Left kidney (tissue), 8 donors: ENCODE measurements around the gene TMEM139. TPM values are rescaled to one million over a fixed set of nuclear protein-coding genes. Genes with fewer than 3 reads are reported as not detected.

Experiments used
- DNase-seq: peaks from one replicate; pipeline ENCODE4 v3.0.0-alpha.2; 2013
- long read RNA-seq, 8 donors: transcript quantifications; one replicate each; lab custom pipeline, GENCODE V29; 2026
- polyA plus RNA-seq: library from polyadenylated mRNA; unstranded; fragments of 120-200 nt; gene quantifications from one replicate; pipeline ENCODE4 v1.2.1, GENCODE V29; 2013; ENCODE audit not compliant: insufficient read length

Gene TMEM139
- polyA plus RNA-seq: 55.7 TPM
- long read RNA-seq, donor 1, partial matches to known transcripts: 0 of 11 reads
- long read RNA-seq, donor 1, other reads (novel, unspliced or antisense): 0 of 11 reads
- long read RNA-seq, donor 2, transcript TMEM139-208 (2 exons, 510 nt): major isoform, 5 of 13 reads
- long read RNA-seq, donor 2, partial matches to known transcripts: 0 of 13 reads
- long read RNA-seq, donor 2, other reads (novel, unspliced or antisense): 0 of 13 reads
- long read RNA-seq, donor 3, transcript TMEM139-208 (2 exons, 510 nt): major isoform, 8 of 18 reads
- long read RNA-seq, donor 3, partial matches to known transcripts: 5 of 18 reads
- long read RNA-seq, donor 3, other reads (novel, unspliced or antisense): 0 of 18 reads
- long read RNA-seq, donor 4: 0 reads
- long read RNA-seq, donor 5, transcript TMEM139-209 (2 exons, 675 nt): major isoform, 8 of 31 reads
- long read RNA-seq, donor 5, partial matches to known transcripts: 13 of 31 reads
- long read RNA-seq, donor 5, other reads (novel, unspliced or antisense): 0 of 31 reads
- long read RNA-seq, donor 6, partial matches to known transcripts: 0 of 8 reads
- long read RNA-seq, donor 6, other reads (novel, unspliced or antisense): 0 of 8 reads
- long read RNA-seq, donor 7, transcript TMEM139-203 (4 exons, 1,257 nt): major isoform, 6 of 26 reads
- long read RNA-seq, donor 7, transcript TMEM139-209 (2 exons, 675 nt): major isoform, 6 of 26 reads
- long read RNA-seq, donor 7, partial matches to known transcripts: 5 of 26 reads
- long read RNA-seq, donor 7, other reads (novel, unspliced or antisense): 0 of 26 reads
- long read RNA-seq, donor 8, partial matches to known transcripts: 0 of 5 reads
- long read RNA-seq, donor 8, other reads (novel, unspliced or antisense): 0 of 5 reads

DNA sequence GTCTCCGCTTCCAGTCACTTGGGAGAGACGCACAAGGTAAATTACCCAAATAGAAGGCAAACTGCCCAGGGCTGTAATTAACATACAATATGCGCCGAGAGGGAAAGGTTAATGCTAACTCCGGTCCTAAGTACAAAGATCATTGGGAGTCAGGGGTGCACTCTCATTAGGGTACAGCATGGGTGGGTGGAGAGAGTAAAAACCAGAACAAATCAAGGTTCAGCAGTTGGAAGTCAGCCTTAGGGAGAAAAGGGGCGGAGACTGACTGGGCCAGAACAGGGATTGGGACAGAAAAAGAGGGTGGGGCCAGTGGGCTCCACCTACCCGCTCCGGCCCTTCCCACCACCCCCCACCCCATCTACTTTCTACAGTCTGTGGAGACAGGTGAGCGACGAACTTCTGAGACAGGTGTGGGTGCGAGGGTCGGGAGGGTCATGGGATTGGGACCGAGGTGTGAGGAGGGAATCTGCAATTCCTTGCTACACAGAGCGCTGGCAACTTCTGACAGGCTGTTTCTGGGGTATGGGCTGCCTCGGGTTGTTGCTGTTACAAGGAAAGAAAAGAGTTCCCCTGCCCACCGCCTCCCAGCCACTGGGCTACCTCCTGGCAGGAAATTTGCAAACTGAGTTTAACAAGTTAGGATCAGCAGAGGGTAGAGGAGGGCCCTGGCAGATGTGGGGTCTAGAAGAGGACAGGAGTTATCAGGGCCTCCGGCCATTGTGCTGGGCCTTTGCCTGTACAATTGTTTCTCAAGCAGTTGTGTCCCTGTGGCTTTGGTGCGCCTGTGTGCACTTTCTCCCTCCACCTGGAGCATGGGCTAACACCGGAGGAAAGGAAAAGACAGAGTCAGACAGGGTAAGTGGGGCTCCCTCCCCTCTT lies at the start of gene TMEM139:
Gene TMEM139, plus strand, starts transcription at position 368 of the 879 bp plus-strand sequence. CDS start 1,000 bp downstream, outside the sequence.
- DNase-seq: peak; percentile 55

DNA sequence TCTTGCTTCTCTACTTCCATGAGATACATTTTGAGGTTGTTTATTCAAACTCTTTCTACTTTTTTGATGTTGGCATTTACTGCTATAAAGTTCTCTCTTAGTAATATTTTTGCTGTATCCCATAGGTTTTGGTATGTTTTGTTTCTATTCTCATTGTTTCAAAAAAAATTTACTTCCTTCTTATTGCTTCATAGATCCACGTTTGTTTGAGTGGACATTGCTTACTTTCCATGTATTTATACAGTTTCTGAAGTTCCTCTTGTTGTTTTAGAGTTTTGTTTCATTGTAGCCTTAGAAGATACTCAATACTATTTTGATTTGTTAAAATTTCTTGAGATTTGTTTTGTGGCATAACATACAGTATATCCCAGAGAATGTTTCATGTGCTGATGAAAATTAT lies 49.2 kb upstream of the TMEM139 start:
- DNase-seq: no peak

DNA sequence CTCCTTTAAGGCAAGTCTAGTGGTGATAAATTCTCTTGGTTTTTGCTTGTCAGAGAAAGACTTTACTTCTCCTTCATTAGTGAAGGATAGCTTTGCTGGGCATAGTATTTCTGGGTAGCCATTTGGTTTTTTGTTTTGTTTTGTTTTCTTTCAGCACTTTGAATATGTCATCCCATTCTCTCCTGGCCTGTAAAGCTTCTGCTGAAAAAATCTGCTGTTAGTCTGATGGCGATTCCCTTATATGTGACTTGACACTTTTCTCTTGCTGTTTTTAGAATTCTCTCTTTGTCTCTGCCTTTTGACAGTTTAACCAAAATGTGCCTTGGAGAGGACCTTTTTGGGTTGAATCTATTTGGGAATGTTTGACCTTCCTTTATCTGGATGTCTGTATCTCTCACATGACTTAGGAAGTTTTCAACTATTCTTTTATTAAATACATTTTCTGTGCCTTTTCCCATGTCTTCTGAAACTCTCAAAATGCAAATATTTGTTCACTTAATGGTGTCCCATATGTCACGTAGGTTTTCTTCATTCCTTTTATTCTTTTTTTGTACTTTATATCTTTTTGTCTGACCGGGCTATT lies 48.3 kb upstream of the TMEM139 start:
- no peak for DNase-seq

DNA sequence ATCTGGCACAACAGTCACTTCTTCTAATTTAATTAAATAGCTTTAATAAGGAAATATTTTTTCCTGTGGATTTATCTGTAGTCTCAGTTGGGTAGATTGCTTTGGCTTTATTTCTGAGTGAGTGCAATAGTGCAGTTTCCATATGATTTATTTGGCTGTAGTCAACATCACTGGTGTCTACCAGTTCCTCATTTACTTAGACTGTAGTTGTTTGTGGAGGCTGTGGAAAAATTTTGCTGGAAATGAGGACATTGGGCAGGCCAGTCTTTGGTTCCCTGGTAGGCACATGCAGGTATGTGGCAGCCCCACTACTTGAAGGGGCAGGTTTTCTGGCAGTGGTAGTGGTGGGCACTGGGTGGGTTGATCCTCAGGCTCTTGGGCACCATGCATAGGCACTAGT lies 47.4 kb upstream of the TMEM139 start:
- DNase-seq: no peak

DNA sequence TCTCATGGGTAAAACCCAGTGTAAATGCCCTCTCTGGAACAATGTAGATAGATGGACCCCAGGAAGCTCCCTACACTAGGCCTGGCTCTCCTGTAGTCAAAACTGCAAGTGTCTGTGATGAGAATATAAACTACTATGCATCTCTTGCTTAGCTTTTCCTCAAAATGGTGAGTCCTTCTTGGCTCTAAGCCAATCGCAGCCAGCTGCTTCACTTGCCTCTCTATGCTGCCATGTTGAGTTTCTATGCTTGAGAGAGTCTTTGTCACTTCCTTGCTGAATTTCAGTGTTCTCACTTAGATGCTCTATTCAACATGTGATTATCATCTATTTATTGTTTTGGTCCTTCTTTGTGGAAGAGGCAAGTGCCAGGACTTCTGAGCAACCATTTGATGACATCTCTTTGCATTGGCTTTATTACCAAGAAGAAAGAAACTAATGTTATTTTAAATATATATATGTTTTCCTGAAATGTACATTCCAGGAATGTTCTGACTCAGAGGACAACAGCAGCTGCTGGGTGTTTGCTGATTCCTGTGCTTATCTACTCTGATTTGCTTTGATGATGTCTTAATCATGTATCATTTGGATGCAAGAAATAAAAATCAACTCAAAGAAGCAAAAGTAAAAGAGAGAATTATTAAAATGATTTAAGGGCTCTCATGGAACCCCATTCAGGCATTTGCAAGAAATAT lies 46.3 kb upstream of the TMEM139 start:
- no peak for DNase-seq

DNA sequence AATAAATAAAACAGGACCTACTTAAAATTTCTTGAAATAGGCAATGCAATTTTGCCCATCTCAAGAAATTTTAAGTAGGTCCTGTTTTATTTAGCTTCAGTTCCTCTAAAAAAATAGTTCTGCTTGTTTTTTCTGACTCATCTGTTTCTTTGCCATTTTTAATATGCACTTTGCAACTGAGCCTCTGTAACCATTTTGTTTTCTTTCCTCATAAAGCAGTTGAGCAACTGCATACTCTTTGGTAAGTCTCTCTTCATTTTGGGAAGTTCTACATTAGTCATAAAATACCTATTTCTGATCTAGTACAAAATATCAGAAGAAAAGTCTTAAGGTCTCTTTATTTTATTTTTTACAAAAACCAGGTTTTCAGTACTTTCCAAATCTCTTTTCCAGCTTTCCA lies 44.9 kb upstream of the TMEM139 start:
- DNase-seq: no peak

DNA sequence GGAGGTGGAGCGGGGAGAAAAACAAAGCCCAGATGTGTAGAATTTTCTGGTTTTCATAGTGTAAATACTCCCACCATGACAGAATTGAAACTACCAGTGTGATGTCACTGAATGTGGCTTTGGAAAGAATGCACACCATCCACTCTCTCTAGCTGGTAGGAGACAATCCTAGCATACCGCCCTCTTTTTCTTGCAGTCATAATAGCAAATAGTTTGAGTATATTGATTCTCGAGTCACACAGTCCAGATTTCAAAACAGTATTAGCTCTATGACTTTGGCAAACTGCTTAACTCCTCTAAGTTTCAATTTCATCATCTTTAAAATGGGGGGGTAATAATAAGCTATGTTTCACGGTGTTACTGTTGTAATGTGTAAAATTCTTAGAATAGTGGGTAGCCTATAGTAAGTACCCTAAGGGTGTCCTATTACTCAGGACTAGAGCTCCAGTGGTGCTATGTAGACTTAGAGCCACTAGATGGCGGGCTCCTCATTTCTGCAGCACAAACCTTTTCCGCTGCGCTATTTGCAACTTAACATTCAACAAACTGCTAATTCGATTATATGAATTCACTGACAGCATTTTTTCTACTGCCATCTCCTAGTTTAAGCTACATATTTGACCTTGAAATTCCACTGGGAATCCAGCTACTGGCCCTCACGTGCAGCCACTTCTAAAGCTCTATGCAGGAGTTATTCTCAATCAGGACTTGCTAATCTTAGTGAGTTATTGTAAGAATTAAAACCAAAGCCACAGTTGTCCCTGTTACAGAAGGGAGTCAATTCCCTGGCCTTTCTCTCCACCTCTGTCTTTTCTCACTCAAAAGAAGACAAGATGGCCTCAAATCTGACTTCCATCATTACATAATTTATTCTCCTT lies 44.2 kb upstream of the TMEM139 start:
- peak; percentile 74 for DNase-seq

DNA sequence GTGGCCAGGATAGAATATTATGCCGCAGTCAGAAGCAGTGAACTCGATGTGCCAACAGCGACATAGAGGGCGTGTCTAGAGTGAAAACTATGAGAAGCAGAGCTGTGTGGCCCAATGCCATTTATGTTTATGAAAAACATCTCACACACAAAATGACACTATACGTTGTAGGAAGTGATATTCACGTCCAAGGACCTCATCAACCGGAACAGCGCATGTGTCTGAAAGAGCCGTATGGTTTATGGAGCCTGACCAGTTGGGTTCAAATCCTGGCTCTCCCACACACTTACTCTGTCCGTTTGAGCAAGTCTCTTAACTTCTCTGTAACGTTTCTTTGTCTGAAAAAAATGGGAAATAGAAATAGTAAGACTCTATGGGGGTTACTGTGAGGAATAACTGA lies 42.5 kb upstream of the TMEM139 start:
- no peak for DNase-seq

DNA sequence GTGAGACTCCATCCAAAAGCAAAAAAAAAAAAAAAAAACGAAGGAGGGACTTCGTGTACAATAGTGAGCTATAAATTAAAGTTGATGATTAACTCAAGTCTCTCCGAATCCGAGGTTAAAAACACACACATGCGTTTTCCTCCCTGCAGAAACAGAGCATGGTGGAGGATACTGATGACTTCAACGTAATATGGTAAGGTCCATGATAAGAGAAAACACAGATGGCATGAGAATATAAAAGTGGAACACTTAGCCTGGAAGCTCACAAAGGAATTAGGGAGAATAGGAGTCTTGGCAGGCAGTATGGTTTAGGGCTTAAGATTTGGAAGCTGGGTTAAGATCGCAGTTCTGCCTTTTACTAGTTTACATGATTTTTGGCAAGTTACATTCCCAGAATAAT lies 41.6 kb upstream of the TMEM139 start:
- DNase-seq: no peak

DNA sequence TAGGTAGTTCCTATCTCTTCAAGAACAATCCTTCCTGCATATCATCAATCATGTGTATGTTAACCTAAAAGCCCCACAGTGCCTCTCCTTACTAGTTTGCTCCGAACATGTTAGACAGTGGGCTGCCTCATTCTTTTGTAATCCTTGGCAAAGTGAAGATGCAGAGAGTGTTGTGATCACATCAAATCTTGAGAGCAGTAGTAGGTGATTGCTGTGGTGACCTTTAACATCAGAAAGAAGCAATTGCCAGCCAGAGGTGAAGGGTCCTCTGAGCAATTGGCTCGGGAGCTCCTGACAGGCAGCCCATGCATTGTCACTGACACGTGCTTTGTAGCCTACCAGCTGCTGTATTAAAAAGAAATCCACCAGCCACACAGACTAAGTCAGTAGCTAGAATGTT lies 41.1 kb upstream of the TMEM139 start:
- DNase-seq: no peak

DNA sequence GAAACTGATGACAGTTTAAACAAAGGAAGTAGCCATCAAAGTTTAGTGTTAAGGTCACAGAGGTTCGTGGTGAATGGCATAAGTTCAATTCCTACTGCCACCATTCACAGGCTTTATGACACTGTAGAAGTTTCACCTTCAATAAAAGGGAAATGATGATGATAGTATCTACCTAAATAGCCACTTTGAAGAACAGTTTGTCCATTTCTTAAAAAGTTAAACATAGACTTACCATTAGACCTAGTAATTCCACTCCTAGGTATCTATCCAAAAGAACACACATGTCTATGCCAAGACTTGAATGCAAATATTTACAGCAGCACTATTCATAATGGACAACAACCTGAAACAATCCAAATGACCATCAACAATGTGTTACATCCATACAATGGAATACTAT lies 40.4 kb upstream of the TMEM139 start:
- no peak for DNase-seq

DNA sequence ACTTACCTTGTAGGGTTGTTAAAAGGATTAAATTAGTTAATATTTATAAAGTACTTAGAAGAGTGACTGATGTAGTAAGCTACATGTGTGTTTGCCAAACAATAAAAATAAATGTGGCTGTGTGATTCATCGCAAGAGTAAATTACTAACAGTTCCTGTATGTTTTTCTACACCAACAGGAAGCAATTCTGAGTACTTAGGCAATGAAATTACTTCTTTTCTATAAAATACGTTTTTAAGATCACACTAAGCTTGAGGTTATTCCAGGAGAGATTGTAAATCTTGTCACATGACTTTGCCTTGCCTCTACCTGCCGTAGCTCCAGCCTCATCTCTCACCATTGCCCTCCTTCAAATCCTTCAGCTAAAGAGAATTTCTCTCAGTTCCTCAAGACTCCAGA lies 39.6 kb upstream of the TMEM139 start:
- DNase-seq: no peak

DNA sequence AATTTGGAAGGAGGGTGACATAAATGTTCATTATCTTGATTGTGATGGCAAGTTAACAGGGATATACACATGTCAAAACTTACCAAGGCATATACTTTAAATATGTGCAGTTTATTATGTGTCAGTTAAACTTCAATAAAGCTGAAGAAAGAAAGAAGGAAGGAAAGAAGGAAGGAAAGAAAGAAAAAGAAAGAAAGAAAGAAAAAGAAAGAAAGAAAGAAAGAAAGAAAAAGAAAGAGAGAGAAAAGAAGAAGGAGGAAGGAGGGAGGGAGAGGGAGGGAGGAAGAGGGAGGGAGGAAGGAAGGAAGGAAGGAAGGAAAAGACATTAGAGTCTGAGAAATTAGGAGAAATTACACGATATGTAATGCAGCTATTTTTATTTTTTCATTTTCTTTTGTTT lies 37.4 kb upstream of the TMEM139 start:
- no peak for DNase-seq

DNA sequence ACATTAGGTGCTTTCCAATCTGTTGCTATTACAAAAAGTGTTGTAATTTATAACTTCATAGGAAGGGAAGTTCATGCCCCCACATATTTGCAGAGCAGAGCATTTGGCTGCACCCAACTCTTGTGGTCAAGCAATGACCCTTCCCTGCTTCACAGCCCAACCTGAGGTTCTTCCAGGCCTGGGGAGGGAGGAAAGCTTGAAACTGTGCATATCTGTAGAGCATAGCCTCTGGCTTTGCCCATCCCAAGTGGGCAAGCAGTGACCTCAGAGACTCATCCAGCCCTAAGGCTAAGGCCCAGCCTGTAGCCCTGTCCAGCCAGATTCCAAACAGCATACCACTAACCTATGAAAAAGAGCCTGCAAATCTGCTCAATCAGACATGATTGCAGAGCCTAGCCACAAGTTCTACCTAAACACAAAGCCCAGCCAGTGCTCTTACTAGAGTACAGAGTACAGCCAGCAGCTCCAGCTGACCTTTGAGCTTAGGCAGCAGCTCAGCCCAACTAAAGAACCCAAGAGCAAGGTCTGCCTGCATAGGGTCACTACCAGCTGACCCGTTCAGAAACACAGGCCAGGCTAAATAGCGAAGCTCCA lies 35.9 kb upstream of the TMEM139 start:
- DNase-seq: no peak

DNA sequence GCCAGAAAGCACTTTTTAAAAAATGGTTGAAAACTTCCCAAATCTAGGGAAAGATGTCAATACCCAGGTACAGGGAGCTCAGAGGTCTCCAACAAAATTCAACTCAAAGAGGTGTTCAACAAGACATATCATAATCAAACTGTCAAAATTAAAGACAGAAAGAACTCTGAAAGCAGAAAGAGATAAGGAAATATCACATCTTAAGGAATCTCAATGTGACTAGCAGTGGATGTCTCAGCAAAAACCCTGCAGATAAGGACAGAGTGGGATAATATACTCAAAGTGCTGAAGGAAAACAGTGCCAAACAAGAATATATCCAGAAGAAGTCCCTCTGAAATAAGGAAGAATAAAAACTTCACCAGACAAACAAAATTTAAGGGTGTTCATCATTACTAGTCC lies 34.6 kb upstream of the TMEM139 start:
- DNase-seq: no peak

DNA sequence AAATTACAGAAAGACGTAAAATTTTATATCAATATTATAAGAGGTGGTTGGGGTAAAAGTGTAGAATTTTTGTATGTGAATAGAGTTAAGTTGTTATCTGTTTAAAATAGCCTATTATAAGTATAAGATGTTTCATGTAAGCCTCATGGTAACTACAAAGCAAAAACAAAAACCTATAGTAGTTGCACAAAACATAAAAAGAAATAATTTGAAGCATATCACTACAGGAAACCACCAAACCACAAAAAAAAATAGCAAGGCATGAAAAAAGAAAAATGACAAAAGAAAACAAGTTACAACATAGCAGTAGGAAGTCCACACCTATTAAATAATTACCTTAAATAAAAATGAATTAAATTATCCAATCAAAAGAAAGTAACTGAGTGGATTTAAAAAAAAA lies 33.9 kb upstream of the TMEM139 start:
- no peak for DNase-seq

DNA sequence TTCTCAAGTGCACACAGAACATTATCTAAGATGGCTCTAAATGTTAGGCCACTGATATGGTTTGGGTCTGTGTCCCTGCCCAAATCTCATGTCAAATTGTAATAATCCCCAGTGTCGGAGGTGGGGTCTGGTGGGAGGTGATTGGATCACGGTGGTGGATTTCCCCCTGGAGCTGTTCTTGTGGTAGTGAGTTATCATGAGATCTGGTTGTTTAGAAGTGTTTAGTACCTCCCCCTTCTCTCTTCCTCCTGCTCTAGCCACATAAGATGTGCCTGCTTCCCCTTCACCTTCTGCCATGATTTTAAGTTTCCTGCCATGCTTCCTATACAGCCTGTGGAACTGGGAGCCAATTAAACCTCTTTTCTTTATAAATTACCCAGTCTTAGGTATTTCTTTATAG lies 32.8 kb upstream of the TMEM139 start:
- DNase-seq: no peak

DNA sequence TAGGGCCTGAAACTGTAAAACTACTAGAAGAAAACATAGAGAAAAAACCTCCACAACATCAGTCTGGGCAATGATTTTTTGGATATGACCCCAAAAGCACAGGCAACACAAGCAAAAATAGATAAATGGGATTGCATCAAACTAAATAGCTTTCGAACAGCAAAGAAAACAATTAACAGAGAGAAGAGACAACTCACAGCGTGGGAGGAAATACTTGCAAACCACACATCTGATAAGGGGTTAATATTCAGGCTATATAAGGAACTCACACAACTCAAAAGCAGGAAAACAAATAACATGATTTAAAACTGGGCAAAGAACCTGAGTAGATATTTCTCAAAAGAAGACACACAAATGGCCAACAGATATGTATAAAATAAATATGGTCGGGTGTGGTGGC lies 29.2 kb upstream of the TMEM139 start:
- DNase-seq: no peak

DNA sequence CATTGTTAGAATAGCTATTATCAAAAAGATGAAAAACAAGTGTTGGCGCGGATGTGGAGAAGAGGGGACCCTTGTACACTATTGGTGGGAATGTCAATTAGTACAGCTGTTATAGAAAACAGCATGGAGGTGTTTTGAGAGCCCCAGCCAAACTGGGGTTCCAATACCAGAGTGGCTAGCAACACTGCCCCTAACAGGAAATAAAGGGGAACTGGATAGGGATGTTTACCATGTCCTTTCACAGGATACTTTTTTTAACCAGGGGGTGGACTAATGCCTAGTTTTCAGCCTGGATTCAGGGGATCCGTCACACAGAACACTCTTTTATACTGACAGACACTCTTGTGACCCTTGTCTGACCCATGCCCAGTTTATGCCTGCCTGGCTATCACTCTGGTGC lies 28.4 kb upstream of the TMEM139 start:
- DNase-seq: no peak

DNA sequence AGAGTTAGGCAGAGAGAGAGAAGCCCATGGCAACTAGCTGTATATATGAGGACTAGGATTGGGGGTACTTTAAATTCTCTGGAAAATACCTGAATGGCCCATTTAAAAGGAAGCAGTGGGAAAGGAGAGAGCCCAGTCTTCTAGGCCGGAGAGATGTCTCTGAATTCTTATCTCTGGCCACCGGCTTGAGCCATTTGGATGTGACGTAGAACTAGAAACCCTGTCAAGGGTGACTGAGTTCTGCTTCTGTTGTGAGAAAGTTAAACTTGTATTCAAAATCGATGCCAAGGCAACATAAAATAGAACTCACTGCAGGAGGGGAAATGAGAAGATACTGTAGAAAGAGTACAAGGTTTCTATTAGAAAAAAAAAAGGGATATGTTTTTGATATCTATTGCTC lies 27.8 kb upstream of the TMEM139 start:
- DNase-seq: no peak
